Right lobe of liver (tissue), 6 donors: ENCODE data around the gene TPO. TPM values are rescaled to one million over a fixed set of nuclear protein-coding genes. Genes with fewer than 3 reads are reported as not detected.
"Not testable (repeated sequence)": the region's sequence is repeated elsewhere in the genome, so short reads cannot be mapped to it uniquely, and the experiment has no call there.

Experiments used
- ATAC-seq, 4 donors: fragments of 200-7000 bp; cut with Tn5 transposase; one replicate each; pipeline ENCODE4 v1.9.1; 2020; ENCODE audit warnings: mild to moderate bottlenecking in 4 of 4, moderate library complexity in 4 of 4
- DNase-seq, 3 donors: peaks; one replicate each; pipeline ENCODE4 v3.0.0-alpha.2; 2020
- H3K27ac ChIP-seq, 3 donors: fragments of 200-600 bp; one replicate each; pipeline ENCODE4 v1.8.0; 2022
- H3K27me3 ChIP-seq, 2 donors: fragments of 200-600 bp; one replicate each; pipeline ENCODE4 v1.8.0; 2022
- H3K36me3 ChIP-seq, 4 donors: fragments of 200-600 bp; sonication (generic) in 1 of 4; one replicate each; pipeline versions ENCODE4 v1.5.1 to v1.8.0; 2017 to 2022; ENCODE audit warnings: control low read depth in 1 of 4
- H3K4me1 ChIP-seq, 4 donors: fragments of 200-600 bp; sonication (generic) in 1 of 4; one replicate each; pipeline versions ENCODE4 v1.5.1 to v1.8.0; 2017 to 2022; ENCODE audit warnings: control low read depth in 1 of 4
- H3K4me3 ChIP-seq, 3 donors: fragments of 200-600 bp; one replicate each; pipeline ENCODE4 v1.8.0; 2022
- H3K9me3 ChIP-seq, 4 donors: fragments of 200-600 bp; sonication (generic) in 1 of 4; one replicate each; pipeline versions ENCODE4 v1.5.1 to v1.8.0; 2017 to 2022; ENCODE audit warnings: control low read depth in 1 of 4
- POLR2A ChIP-seq: fragments of 450-650 bp; IDR thresholded peaks from one replicate; pipeline ENCODE4 v1.6.1; 2017; ENCODE audit warnings: antibody characterized with exemption, mild to moderate bottlenecking
- WGBS: methylation state at CpG from one replicate; pipeline ENCODE4 v1.1.6; 2018; ENCODE audit warnings: low coverage, low lambda C conversion rate; ENCODE audit not compliant: insufficient coverage; ENCODE audit errors: missing lambda C conversion rate; 5-methylcytosine and 5-hydroxymethylcytosine counted together
- intact Hi-C, 2 donors: fragments of 100-400 bp; cut with DNase I; formaldehyde crosslinking; loops; one replicate each; pipeline versions ENCODE4 v1.11.2 to v1.14.1; 2022
- total RNA-seq, 6 experiments: library from RNA; depleted of rRNA in 2 of 6; stranded (reverse); fragments of >200 nt in 2 of 6; fragmentation: NEBNext Ultra II Directional in 3 of 6; extraction: Animal tissue kit (Norgen Biotek cat#: 25700) in 3 of 6; gene quantifications; one replicate each; pipeline versions ENCODE4 v1.1.0 to v1.2.4, GENCODE V29; 2016 to 2023
- TF ChIP-seq, protein P1 (sequence below), 4 donors: fragments of 200-600 bp in 3 of 4; fragments of 450-650 bp in 1 of 4; IDR thresholded peaks; one replicate each; pipeline versions ENCODE4 v1.5.1 to v1.8.0; 2016 to 2022; ENCODE audit warnings: antibody characterized with exemption in 4 of 4, mild to moderate bottlenecking in 2 of 4
- donor health status: DM: no; HTN: yes; CAD: no.
- donor health status: DM: no; HTN: no; CAD: no.
- donor health status: DM: no; HTN: no; CAD: no.
- donor health status: DM: no; HTN: yes; CAD: no.
- donor health status: DM: no; HTN: yes; CAD: no.

The TPO gene
- total RNA-seq, 6 experiments from 2014 or later: not detected

DNA sequence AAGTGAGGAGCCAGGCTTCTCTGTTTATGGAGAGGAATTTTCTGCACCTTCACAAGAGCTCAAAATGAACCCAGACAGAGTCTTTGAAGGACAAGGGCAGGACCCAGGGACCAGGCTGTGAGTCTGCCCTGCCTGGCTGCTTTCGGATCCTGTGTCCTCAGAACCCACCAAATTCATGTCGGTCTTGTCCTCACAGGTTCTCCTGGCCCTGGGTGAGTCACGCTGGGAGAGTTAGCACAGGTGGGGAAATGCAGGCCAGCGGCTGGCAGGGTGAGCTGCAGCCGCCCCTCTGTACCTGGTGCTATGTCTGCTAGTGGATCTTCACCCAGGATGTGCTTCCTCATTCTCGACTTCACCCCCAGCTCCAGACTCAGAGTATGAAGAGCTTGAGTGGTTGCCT, 35.8 kb upstream of the TPO start:
- TF ChIP-seq, protein P1, sequence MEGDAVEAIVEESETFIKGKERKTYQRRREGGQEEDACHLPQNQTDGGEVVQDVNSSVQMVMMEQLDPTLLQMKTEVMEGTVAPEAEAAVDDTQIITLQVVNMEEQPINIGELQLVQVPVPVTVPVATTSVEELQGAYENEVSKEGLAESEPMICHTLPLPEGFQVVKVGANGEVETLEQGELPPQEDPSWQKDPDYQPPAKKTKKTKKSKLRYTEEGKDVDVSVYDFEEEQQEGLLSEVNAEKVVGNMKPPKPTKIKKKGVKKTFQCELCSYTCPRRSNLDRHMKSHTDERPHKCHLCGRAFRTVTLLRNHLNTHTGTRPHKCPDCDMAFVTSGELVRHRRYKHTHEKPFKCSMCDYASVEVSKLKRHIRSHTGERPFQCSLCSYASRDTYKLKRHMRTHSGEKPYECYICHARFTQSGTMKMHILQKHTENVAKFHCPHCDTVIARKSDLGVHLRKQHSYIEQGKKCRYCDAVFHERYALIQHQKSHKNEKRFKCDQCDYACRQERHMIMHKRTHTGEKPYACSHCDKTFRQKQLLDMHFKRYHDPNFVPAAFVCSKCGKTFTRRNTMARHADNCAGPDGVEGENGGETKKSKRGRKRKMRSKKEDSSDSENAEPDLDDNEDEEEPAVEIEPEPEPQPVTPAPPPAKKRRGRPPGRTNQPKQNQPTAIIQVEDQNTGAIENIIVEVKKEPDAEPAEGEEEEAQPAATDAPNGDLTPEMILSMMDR (IDR thresholded peaks at IDR 0.05): no peak
- no peak for TF ChIP-seq POLR2A
- Histone ChIP-seq H3K27ac (no peak overlapping the region), H3K36me3 (no peaks in the 10 kb centered on the region), H3K27me3 (no peaks in the 10 kb centered on the region), H3K4me3 (no peak overlapping the region), H3K4me1 (no peaks in the 10 kb centered on the region), H3K9me3 (no peaks in the 10 kb centered on the region)
- intact Hi-C loops: no loop called here
- DNase-seq (no peak), ATAC-seq (no peak)
- WGBS: no CpG with 5 or more reads among the region's 6 CpGs

GRCh38 chr2:1378456-1379150, 34.7 kb upstream of the TPO start:
- H3K27me3 ChIP-seq: no peaks in the 10 kb centered on the region

GRCh38 chr2:1381644-1382043, 31.6 kb upstream of the TPO start:
- Histone ChIP-seq H3K4me1 (no peaks in the 10 kb centered on the region), H3K27me3 (no peaks in the 10 kb centered on the region), H3K27ac (no peak overlapping the region), H3K4me3 (no peak overlapping the region), H3K9me3 (no peaks in the 10 kb centered on the region), H3K36me3 (no peaks in the 10 kb centered on the region)
- intact Hi-C loops: no loop called here
- no peak for TF ChIP-seq POLR2A
- TF ChIP-seq, protein P1 (IDR thresholded peaks at IDR 0.05): no peak
- 45% methylated on average over 3 of the region's 3 CpGs for WGBS
- ATAC-seq (no peak), DNase-seq (no peak)

More at GRCh38 chr2:1378456-1379150, 34.7 kb upstream of the TPO start:
- TF ChIP-seq POLR2A: no peak
- TF ChIP-seq, protein P1 (IDR thresholded peaks at IDR 0.05): no peak
- ATAC-seq (no peak), DNase-seq (no peak)
- Histone ChIP-seq H3K4me1 (no peaks in the 10 kb centered on the region), H3K36me3 (no peaks in the 10 kb centered on the region), H3K9me3 (no peaks in the 10 kb centered on the region), H3K4me3 (no peak overlapping the region), H3K27ac (no peak overlapping the region)
- intact Hi-C loops: no loop called here
- WGBS: 84% methylated on average over 4 of the region's 17 CpGs

DNA sequence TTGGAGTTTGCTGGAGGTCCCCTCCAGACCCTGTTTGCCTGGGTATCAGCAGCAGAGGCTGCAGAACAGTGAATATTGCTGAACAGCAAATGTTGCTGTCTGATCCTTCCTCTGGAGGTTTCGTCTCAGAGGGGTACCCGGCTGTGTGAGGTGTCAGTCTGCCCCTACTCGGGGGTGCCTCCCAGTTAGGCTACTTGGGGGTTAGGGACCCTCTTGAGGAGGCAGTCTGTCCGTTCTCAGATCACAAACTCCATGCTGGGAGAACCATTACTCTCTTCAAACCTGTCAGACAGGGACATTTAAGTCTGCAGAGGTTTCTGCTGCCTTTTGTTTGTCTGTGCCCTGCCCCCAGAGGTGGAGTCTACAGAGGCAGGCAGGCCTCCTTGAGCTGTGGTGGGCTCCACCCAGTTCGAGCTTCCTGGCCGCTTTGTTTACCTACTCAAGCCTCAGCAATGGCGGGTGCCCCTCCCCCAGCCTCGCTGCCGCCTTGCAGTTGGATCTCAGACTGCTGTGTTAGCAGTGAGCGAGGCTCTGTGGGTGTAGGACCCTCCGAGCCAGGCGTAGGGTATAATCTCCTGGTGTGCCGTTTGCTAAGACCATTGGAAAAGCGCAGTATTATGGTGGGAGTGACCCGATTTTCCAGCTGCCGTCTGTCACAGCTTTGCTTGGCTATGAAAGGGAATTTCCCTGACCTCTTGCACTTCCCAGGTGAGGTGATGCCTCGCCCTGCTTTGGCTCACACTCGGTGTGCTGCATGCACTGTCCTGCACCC, 25.1 kb upstream of the TPO start:
- H3K27ac ChIP-seq, H3K9me3 ChIP-seq, H3K27me3 ChIP-seq, ATAC-seq, intact Hi-C loops, DNase-seq, H3K4me3 ChIP-seq, H3K4me1 ChIP-seq, H3K36me3 ChIP-seq: not testable (repeated sequence)
- 45% methylated on average over 6 of the region's 18 CpGs for WGBS

DNA sequence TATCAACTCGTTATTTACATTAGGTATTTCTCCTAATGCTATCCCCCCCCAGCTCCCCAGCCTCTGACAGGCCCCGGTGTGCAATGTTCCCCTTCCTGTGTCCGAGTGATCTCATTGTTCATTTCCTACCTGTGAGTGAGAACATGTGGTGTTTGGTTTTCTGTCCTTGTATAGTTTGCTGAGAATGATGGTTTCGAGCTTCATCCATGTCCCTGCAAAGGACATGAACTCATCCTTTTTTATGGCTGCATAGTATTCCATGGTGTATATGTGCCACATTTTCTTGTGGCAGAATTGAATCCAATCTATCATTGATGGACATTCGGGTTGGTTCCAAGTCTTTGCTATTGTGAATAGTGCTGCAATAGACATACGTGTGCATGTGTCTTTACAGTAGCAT, 23.1 kb upstream of the TPO start:
- intact Hi-C loops, H3K27me3 ChIP-seq, ATAC-seq, H3K4me1 ChIP-seq, DNase-seq, H3K9me3 ChIP-seq, H3K27ac ChIP-seq, H3K4me3 ChIP-seq, H3K36me3 ChIP-seq: not testable (repeated sequence)
- 35% methylated on average over 4 of the region's 6 CpGs for WGBS
